Keratinocyte (primary cell): ENCODE measurements around the gene SCUBE2. TPM values are rescaled to one million over a fixed set of nuclear protein-coding genes. Genes with fewer than 3 reads are reported as not detected.
A peak's percentile ranks its signal among the peaks of the same experiment; 100 is the strongest.

Source experiments
- DNase-seq: peaks from one replicate; pipeline ENCODE4 v3.0.0-alpha.2; 2011; ENCODE audit warnings: low read depth, missing footprints, low spot score
- FAIRE-seq: peaks from 2 replicates; lab custom pipeline; 2011; peaks lifted over from hg19 to GRCh38; lab: Jason Lieb, UNC
- H2AFZ ChIP-seq: 2 replicates; pipeline ENCODE4 v1.6.0; 2012; ENCODE audit warnings: low read length, control low read depth, inconsistent platforms; ENCODE audit not compliant: control insufficient read depth
- H3K27ac ChIP-seq: 2 replicates; pipeline ENCODE4 v1.5.1; 2011; ENCODE audit warnings: low read length; ENCODE audit not compliant: control insufficient read depth, insufficient read depth
- H3K27me3 ChIP-seq: 3 replicates; pipeline ENCODE4 v1.6.0; 2011; ENCODE audit warnings: low read length; ENCODE audit not compliant: control insufficient read depth, insufficient read depth; ENCODE audit errors: extremely low read depth
- H3K36me3 ChIP-seq, 2 experiments: 2 replicates in 1 of 2; 3 replicates in 1 of 2; pipeline ENCODE4 v1.5.1; 2011; ENCODE audit warnings: low read length in 2 of 2, mild to moderate bottlenecking in 1 of 2; ENCODE audit not compliant: control insufficient read depth in 2 of 2, insufficient read depth in 2 of 2; ENCODE audit errors: extremely low read depth in 1 of 2
- H3K4me1 ChIP-seq: 3 replicates; pipeline ENCODE4 v1.5.1; 2011; ENCODE audit warnings: low read length; ENCODE audit not compliant: control insufficient read depth, insufficient read depth; ENCODE audit errors: extremely low read depth
- H3K4me2 ChIP-seq: 3 replicates; pipeline ENCODE4 v1.6.0; 2011; ENCODE audit warnings: low read depth, low read length; ENCODE audit not compliant: control insufficient read depth, insufficient read depth; ENCODE audit errors: extremely low read depth
- H3K4me3 ChIP-seq, 3 experiments: fragments of 200-600 bp in 1 of 3; sonication (generic) in 1 of 3; 2 replicates in 2 of 3; 3 replicates in 1 of 3; pipeline ENCODE4 v1.5.1; 2011 to 2016; ENCODE audit warnings: low read length in 3 of 3, mild to moderate bottlenecking in 3 of 3, control low read depth in 2 of 3, inconsistent platforms in 1 of 3, low read depth in 1 of 3, mixed read lengths in 1 of 3, mixed run types in 1 of 3, moderate library complexity in 1 of 3; ENCODE audit not compliant: control insufficient read depth in 2 of 3, insufficient read depth in 2 of 3; ENCODE audit errors: extremely low read depth in 1 of 3
- H3K79me2 ChIP-seq: 2 replicates; pipeline ENCODE4 v1.6.0; 2012; ENCODE audit warnings: low read length; ENCODE audit not compliant: control insufficient read depth, insufficient read depth
- H3K9ac ChIP-seq: 3 replicates; pipeline ENCODE4 v1.6.0; 2011; ENCODE audit warnings: low read length; ENCODE audit not compliant: control insufficient read depth, insufficient read depth; ENCODE audit errors: extremely low read depth
- H3K9me1 ChIP-seq: 3 replicates; pipeline ENCODE4 v1.6.0; 2011; ENCODE audit warnings: low read length; ENCODE audit not compliant: control insufficient read depth, insufficient read depth; ENCODE audit errors: extremely low read depth
- H3K9me3 ChIP-seq: 2 replicates; pipeline ENCODE4 v1.5.1; 2012; ENCODE audit warnings: low read depth, low read length; ENCODE audit not compliant: control insufficient read depth
- H4K20me1 ChIP-seq: 3 replicates; pipeline ENCODE4 v1.6.0; 2011; ENCODE audit warnings: low read length; ENCODE audit not compliant: control insufficient read depth, insufficient read depth; ENCODE audit errors: extremely low read depth
- EZH2 ChIP-seq: IDR thresholded peaks from one replicate; pipeline ENCODE4 v1.6.1; 2012; ENCODE audit warnings: inconsistent platforms, mild to moderate bottlenecking, low read length, moderate library complexity
- dilution Hi-C: fragments of 300-500 bp; cut with MboI; formaldehyde crosslinking; loops from one replicate; pipeline ENCODE4 v1.7.0; 2020; ENCODE audit warnings: low sequenced_read_pairs; ENCODE audit not compliant: extremely low pct_ligation_motif_present
- polyA plus RNA-seq, 5 experiments: library from polyadenylated mRNA; depleted of rRNA in 3 of 5; stranded (reverse) in 3 of 5; stranded (forward) in 1 of 5; unstranded in 1 of 5; fragments of >200 nt; gene quantifications; 1 replicate in 1 of 5; 2 replicates in 3 of 5; 3 replicates in 1 of 5; pipeline versions ENCODE4 v1.2.1 to v1.2.3, GENCODE V29; 2011 to 2012; ENCODE audit warnings: missing spikeins in 2 of 5, low read depth in 1 of 5, low replicate concordance in 1 of 5
- TF ChIP-seq, protein P1 (sequence below), 3 experiments: IDR thresholded peaks in 1 of 3; conservative IDR thresholded peaks in 1 of 3; optimal IDR thresholded peaks in 1 of 3; 2 replicates in 2 of 3; 3 replicates in 1 of 3; pipeline versions ENCODE3 to v1.5.1; 2011; ENCODE audit warnings: low read length in 3 of 3, mild to moderate bottlenecking in 3 of 3, moderate library complexity in 2 of 3, control low read depth in 1 of 3, inconsistent platforms in 1 of 3; ENCODE audit not compliant: insufficient read depth in 2 of 3; ENCODE audit errors: extremely low read depth in 1 of 3

The SCUBE2 gene
- polyA plus RNA-seq, 1 donor (not counting 4 experiments of a cell fraction or from before 2014, with no cell fraction given) = 1.5 TPM

DNA sequence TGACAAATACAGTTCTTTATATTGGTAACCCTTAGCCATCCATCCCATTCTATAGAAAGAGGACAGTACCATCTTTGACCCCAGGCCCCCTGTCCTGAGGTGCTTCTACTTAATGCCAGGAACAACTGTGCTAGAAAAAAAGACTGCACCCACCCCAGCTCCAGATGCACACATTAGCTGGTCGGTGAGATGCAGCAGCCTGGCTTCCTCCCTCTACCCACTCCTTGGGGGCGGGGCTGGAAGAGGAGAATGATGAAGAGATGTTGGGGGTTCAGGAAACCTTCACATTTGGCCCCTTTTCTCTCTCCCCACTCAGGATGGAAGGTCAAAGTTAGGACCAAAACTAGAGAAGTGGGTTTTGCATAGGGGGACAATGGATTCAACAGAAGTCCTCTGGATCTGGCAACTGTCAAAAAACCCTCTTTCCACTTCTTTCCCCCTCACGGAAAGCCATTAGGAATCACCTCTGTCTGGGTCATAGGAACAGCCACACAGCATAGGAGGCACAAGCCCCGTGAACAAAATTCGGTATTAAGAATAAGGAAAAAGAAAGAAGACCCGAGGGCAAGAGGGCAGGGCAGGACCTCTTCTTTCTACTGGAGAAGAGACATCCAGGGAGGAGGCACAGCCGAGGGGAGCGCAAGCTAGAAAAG, 88.4 kb downstream of the SCUBE2 start:
- peak overlapping the region; percentile 48 for H3K9ac ChIP-seq
- peak overlapping the region; percentile 73 for H2AFZ ChIP-seq
- no peaks in the 10 kb centered on the region for H3K9me3 ChIP-seq
- H3K9me1 ChIP-seq = no peaks in the 10 kb centered on the region
- H4K20me1 ChIP-seq = no peaks in the 10 kb centered on the region
- no peak for DNase-seq
- H3K4me2 ChIP-seq = peak overlapping the region; percentile 87
- dilution Hi-C loops = no loop called here
- TF ChIP-seq, protein P1, sequence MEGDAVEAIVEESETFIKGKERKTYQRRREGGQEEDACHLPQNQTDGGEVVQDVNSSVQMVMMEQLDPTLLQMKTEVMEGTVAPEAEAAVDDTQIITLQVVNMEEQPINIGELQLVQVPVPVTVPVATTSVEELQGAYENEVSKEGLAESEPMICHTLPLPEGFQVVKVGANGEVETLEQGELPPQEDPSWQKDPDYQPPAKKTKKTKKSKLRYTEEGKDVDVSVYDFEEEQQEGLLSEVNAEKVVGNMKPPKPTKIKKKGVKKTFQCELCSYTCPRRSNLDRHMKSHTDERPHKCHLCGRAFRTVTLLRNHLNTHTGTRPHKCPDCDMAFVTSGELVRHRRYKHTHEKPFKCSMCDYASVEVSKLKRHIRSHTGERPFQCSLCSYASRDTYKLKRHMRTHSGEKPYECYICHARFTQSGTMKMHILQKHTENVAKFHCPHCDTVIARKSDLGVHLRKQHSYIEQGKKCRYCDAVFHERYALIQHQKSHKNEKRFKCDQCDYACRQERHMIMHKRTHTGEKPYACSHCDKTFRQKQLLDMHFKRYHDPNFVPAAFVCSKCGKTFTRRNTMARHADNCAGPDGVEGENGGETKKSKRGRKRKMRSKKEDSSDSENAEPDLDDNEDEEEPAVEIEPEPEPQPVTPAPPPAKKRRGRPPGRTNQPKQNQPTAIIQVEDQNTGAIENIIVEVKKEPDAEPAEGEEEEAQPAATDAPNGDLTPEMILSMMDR (optimal IDR thresholded peaks at IDR 0.05 in 1 of 3, IDR thresholded peaks at IDR 0.05 in 1 of 3, conservative IDR thresholded peaks at IDR 0.05 in 1 of 3; ENCODE audit: extremely low read depth in 1 of 3, insufficient read depth in 2 of 3, low read length in 3 of 3) = no peak
- TF ChIP-seq EZH2 = no peak
- FAIRE-seq = no peak
- no peak overlapping the region for H3K27ac ChIP-seq
- no peaks in the 10 kb centered on the region for H3K79me2 ChIP-seq
- peaks cover 43% of the 10 kb centered on the region for H3K27me3 ChIP-seq
- H3K4me3 ChIP-seq = peak overlapping the region; percentile 31 to 62 (median 48)
- H3K4me1 ChIP-seq = peaks cover 19% of the 10 kb centered on the region
- H3K36me3 ChIP-seq = no peaks in the 10 kb centered on the region

DNA sequence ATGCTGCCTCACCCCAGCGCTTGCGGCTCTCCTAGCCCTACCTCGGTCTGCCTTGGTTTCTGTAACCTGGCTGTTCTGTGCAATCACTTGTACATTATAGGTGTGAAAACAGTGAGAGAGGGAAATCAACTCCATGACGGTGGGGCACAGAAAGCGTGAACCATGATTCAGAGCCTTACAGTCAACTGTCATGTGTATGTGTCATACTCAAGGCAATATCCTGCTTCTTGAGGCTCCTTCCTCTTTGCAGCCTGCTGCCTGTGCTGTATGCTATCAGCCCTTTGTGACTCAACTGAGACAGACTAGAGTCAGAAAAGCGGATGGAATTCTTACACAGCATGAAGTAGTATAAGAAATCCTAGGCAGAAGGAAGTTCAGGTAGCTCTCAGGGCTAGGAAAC, 89.7 kb downstream of the SCUBE2 start:
- no peaks in the 10 kb centered on the region for H4K20me1 ChIP-seq
- peak overlapping the region; percentile 28 for H3K4me2 ChIP-seq
- H3K36me3 ChIP-seq = no peaks in the 10 kb centered on the region
- H3K9me1 ChIP-seq = no peaks in the 10 kb centered on the region
- no peak overlapping the region for H3K27ac ChIP-seq
- no peak overlapping the region for H3K9ac ChIP-seq
- dilution Hi-C loops = no loop called here
- H2AFZ ChIP-seq = no peak overlapping the region
- peaks cover 19% of the 10 kb centered on the region for H3K4me1 ChIP-seq
- FAIRE-seq (peak; percentile 91), DNase-seq (peak; percentile 15)
- peaks cover 40% of the 10 kb centered on the region for H3K27me3 ChIP-seq
- no peaks in the 10 kb centered on the region for H3K79me2 ChIP-seq
- H3K9me3 ChIP-seq = no peaks in the 10 kb centered on the region
- H3K4me3 ChIP-seq = no peak overlapping the region
- TF ChIP-seq, protein P1 (optimal IDR thresholded peaks at IDR 0.05 in 1 of 3, IDR thresholded peaks at IDR 0.05 in 1 of 3, conservative IDR thresholded peaks at IDR 0.05 in 1 of 3; ENCODE audit: extremely low read depth in 1 of 3, insufficient read depth in 2 of 3, low read length in 3 of 3) = no peak
- no peak for TF ChIP-seq EZH2
